ENCODE results near the gene BLTP3B. TPM values are rescaled to one million over a fixed set of nuclear protein-coding genes. Genes with fewer than 3 reads are reported as not detected.

Gene BLTP3B
- total and polyA plus RNA-seq, 2 of the 13 experiments (the other 11 are each of a cell fraction or from before 2014, with no cell fraction given): 15.6 to 24.4 TPM

- 87% methylated on average over 9 of the region's 15 CpGs for WGBS (ENCODE audit: low lambda C conversion rate)
- ATAC-seq (peak; percentile 86), DNase-seq (ENCODE audit: low spot score) (peak; percentile 69), FAIRE-seq (peak; percentile 92)
- intact Hi-C loops (cut with micrococcal nuclease; ENCODE audit: unreplicated experiment): loop anchor here (1.0 kb wide), 1 partner anchor 45 kb away; no protein-coding TSS in a partner anchor
- Histone ChIP-seq H3K27me3 (ENCODE audit: control insufficient read depth in 1 of 2, insufficient read depth in 2 of 2, low read length in 2 of 2) (no peaks in the 10 kb centered on the region), H3K9me3 (ENCODE audit: low read length) (peaks cover 4% of the 10 kb centered on the region; the same call in 1 of the 2 replicates), H3K36me3 (replicated peaks in 1 of 2; ENCODE audit: control insufficient read depth in 1 of 2, insufficient read depth in 2 of 2, low read length in 2 of 2) (no peaks in the 10 kb centered on the region), H3K27ac (ENCODE audit: extremely low read length, insufficient read depth, low read length) (no peak overlapping the region), H4K20me1 (ENCODE audit: insufficient read depth, low read length) (no peaks in the 10 kb centered on the region), H3K4me1 (ENCODE audit: insufficient read depth, low read length) (peaks cover 10% of the 10 kb centered on the region; the same call in 1 of the 2 replicates), H2AFZ (ENCODE audit: low read length) (no peak overlapping the region), H3K4me3 (replicated peaks in 1 of 3; ENCODE audit: insufficient read depth in 1 of 3, low read depth in 2 of 3, low read length in 3 of 3) (no peak overlapping the region), H3K4me2 (ENCODE audit: low read depth, low read length) (peak overlapping the region; percentile 25; the same call in 1 of the 2 replicates), H3K79me2 (ENCODE audit: insufficient read depth, low read length) (no peaks in the 10 kb centered on the region), H3K9ac (ENCODE audit: insufficient read depth, low read depth, low read length) (no peak overlapping the region)
- POLR2A ChIA-PET: interaction anchor here (1.0 kb wide), 1 partner anchor 46 kb away, joined by 6 read pairs; the partner anchor contains the start of gene ACTR6
- BruUV-seq (replicated peaks): no TSS peak
- in situ Hi-C loops (cut with HindIII; ENCODE audit: extremely low pct_ligation_motif_present, low pct_unique_long_range_greater_than_20kb): no loop called here
- CTCF ChIA-PET (ENCODE audit: low intra/inter-chr PET ratio, low total read pairs): interaction anchor here (0.9 kb wide), 1 partner anchor 46 kb away, joined by 3 read pairs; the partner anchor contains the start of gene ACTR6
- TF ChIP-seq ZNF7 (CRISPR knock-in tag; IDR thresholded peaks at IDR 0.05) (no peak), ATF7-NPFF (CRISPR knock-in tag; IDR thresholded peaks at IDR 0.05; ENCODE audit: low read depth) (peak; percentile 49; the same call in 1 of the 2 replicates), ZMYM4 (CRISPR knock-in tag; IDR thresholded peaks at IDR 0.05) (peak; percentile 57; the same call in 1 of the 2 replicates), BORCS8-MEF2B (CRISPR knock-in tag; IDR thresholded peaks at IDR 0.05) (0 out of 2 replicates have a peak, but pooled peaks have one; percentile 44), POGK (CRISPR knock-in tag; conservative IDR thresholded peaks at IDR 0.05) (peak; percentile 89), XRCC5 (optimal IDR thresholded peaks at IDR 0.05; ENCODE audit: low read length) (peak; percentile 87), ZKSCAN5 (CRISPR knock-in tag; IDR thresholded peaks at IDR 0.05) (no peak), KLF13 (CRISPR knock-in tag; IDR thresholded peaks at IDR 0.05) (no peak), ZNF543 (CRISPR knock-in tag; IDR thresholded peaks at IDR 0.05) (no peak), ZNF501 (CRISPR knock-in tag; IDR thresholded peaks at IDR 0.05) (peak; percentile 37; the same call in 1 of the 2 replicates), ZNF343 (CRISPR knock-in tag; IDR thresholded peaks at IDR 0.05) (no peak), ELF1 (CRISPR knock-in tag; IDR thresholded peaks at IDR 0.05) (peak; percentile 37; the same call in 1 of the 2 replicates), HDAC1 (CRISPR knock-in tag; IDR thresholded peaks at IDR 0.05) (no peak), KDM2A (CRISPR knock-in tag; IDR thresholded peaks at IDR 0.05; ENCODE audit: borderline replicate concordance, low read depth) (0 out of 2 replicates have a peak, but pooled peaks have one; percentile 31), STAG1 (CRISPR knock-in tag; IDR thresholded peaks at IDR 0.05) (peak; percentile 54), USF2 (IDR thresholded peaks at IDR 0.05; ENCODE audit: low read depth, low read length) (no peak), USF2 (CRISPR knock-in tag; IDR thresholded peaks at IDR 0.05; ENCODE audit: borderline replicate concordance) (no peak), SIN3B (IDR thresholded peaks at IDR 0.05; ENCODE audit: low read length) (no peak), JUND (CRISPR knock-in tag; IDR thresholded peaks at IDR 0.05) (no peak), MAX (IDR thresholded peaks at IDR 0.05) (0 out of 2 replicates have a peak, but pooled peaks have one; percentile 22)
Measured at GRCh38 chr12:100154474-100155247, 12.0 kb upstream of the BLTP3B start.

Data from HepG2 (cell line).